H9 (cell line): Measurements from ENCODE around the gene ARHGEF12. TPM values are rescaled to one million over a fixed set of nuclear protein-coding genes. Genes with fewer than 3 reads are reported as not detected.

Source experiments
- DNase-seq: peaks from one replicate; pipeline ENCODE4 v3.0.0-alpha.2; 2017
- H2AFZ ChIP-seq: one replicate; pipeline ENCODE4 v1.6.1; 2013; ENCODE audit warnings: mild to moderate bottlenecking, low read length, control low read depth, moderate library complexity
- H2AK5ac ChIP-seq: 2 replicates; pipeline ENCODE4 v1.6.1; 2013; ENCODE audit warnings: low read length, control low read depth, mixed read lengths; ENCODE audit not compliant: insufficient read length
- H2BK120ac ChIP-seq: one replicate; pipeline ENCODE4 v1.6.1; 2013; ENCODE audit warnings: low read depth, mild to moderate bottlenecking, low read length, control low read depth, inconsistent platforms; ENCODE audit not compliant: poor library complexity, severe bottlenecking
- H2BK12ac ChIP-seq: 2 replicates; pipeline ENCODE4 v1.6.1; 2013; ENCODE audit warnings: low read length, control low read depth, mixed read lengths, low read depth; ENCODE audit not compliant: insufficient read length
- H2BK15ac ChIP-seq: 2 replicates; pipeline ENCODE4 v1.6.1; 2013; ENCODE audit warnings: low read depth, low read length, control low read depth
- H2BK20ac ChIP-seq: one replicate; pipeline ENCODE4 v1.6.1; 2013; ENCODE audit warnings: low read depth, mild to moderate bottlenecking, low read length, control low read depth, inconsistent platforms; ENCODE audit not compliant: poor library complexity, severe bottlenecking
- H2BK5ac ChIP-seq: 2 replicates; pipeline ENCODE4 v1.6.1; 2013; ENCODE audit warnings: low read length, control low read depth, mixed read lengths; ENCODE audit not compliant: insufficient read length
- H3K14ac ChIP-seq: 2 replicates; pipeline ENCODE4 v1.6.1; 2013; ENCODE audit warnings: low read length, control low read depth; ENCODE audit not compliant: insufficient read depth
- H3K18ac ChIP-seq: 2 replicates; pipeline ENCODE4 v1.6.1; 2013; ENCODE audit warnings: low read depth, mild to moderate bottlenecking, mixed read lengths, low read length, control low read depth; ENCODE audit not compliant: insufficient read length
- H3K23ac ChIP-seq: 2 replicates; pipeline ENCODE4 v1.6.1; 2013; ENCODE audit warnings: low read length, control low read depth, mixed read lengths, low read depth; ENCODE audit not compliant: insufficient read length
- H3K23me2 ChIP-seq: 2 replicates; pipeline ENCODE4 v1.6.1; 2013; ENCODE audit warnings: low read depth, mild to moderate bottlenecking, mixed read lengths, low read length, control low read depth; ENCODE audit not compliant: insufficient read length, poor library complexity, severe bottlenecking
- H3K27ac ChIP-seq: 2 replicates; pipeline ENCODE4 v1.5.1; 2013; ENCODE audit warnings: low read length, control low read depth, mixed read lengths, low read depth; ENCODE audit not compliant: insufficient read length
- H3K27me3 ChIP-seq: 2 replicates; pipeline ENCODE4 v1.6.1; 2013; ENCODE audit warnings: low read length, control low read depth, inconsistent platforms; ENCODE audit not compliant: insufficient read depth
- H3K4ac ChIP-seq: 2 replicates; pipeline ENCODE4 v1.6.1; 2013; ENCODE audit warnings: low read depth, mild to moderate bottlenecking, control low read depth, inconsistent platforms, low read length, moderate library complexity
- H3K4me1 ChIP-seq: 2 replicates; pipeline ENCODE4 v1.6.1; 2013; ENCODE audit warnings: low read length, control low read depth, inconsistent platforms; ENCODE audit not compliant: insufficient read depth
- H3K4me2 ChIP-seq: 2 replicates; pipeline ENCODE4 v1.6.1; 2013; ENCODE audit warnings: low read length, control low read depth, mixed read lengths; ENCODE audit not compliant: insufficient read length, insufficient read depth
- H3K56ac ChIP-seq: 2 replicates; pipeline ENCODE4 v1.6.1; 2013; ENCODE audit warnings: low read depth, mild to moderate bottlenecking, mixed read lengths, low read length, control low read depth; ENCODE audit not compliant: insufficient read length
- H3K79me1 ChIP-seq: 2 replicates; pipeline ENCODE4 v1.6.1; 2013; ENCODE audit warnings: low read depth, mild to moderate bottlenecking, moderate library complexity, low read length, control low read depth, inconsistent platforms; ENCODE audit not compliant: insufficient read depth, poor library complexity, severe bottlenecking
- H3K79me2 ChIP-seq: 2 replicates; pipeline ENCODE4 v1.6.1; 2013; ENCODE audit warnings: low read length, control low read depth, inconsistent platforms; ENCODE audit not compliant: insufficient read depth
- H3K9ac ChIP-seq: 2 replicates; pipeline ENCODE4 v1.6.1; 2013; ENCODE audit warnings: low read length, control low read depth, mixed read lengths; ENCODE audit not compliant: insufficient read length; ENCODE audit errors: extremely low read depth
- H3K9me3 ChIP-seq: one replicate; pipeline ENCODE4 v1.6.1; 2013; ENCODE audit warnings: low read depth, low read length, inconsistent platforms; ENCODE audit not compliant: control insufficient read depth
- H3T11ph ChIP-seq: one replicate; pipeline ENCODE4 v1.6.1; 2013; ENCODE audit warnings: mild to moderate bottlenecking, low read length, control low read depth, inconsistent platforms
- H4K20me1 ChIP-seq: one replicate; pipeline ENCODE4 v1.6.1; 2013; ENCODE audit not compliant: control insufficient read depth, insufficient read length, insufficient read depth
- H4K5ac ChIP-seq: 2 replicates; pipeline ENCODE4 v1.6.1; 2013; ENCODE audit warnings: low read depth, mild to moderate bottlenecking, mixed read lengths, low read length, control low read depth; ENCODE audit not compliant: insufficient read length
- H4K8ac ChIP-seq: replicated peaks from 2 replicates; pipeline ENCODE4 v1.6.1; 2013; ENCODE audit warnings: low read length, control low read depth, mixed read lengths, low read depth; ENCODE audit not compliant: insufficient read length
- H4K91ac ChIP-seq: 2 replicates; pipeline ENCODE4 v1.6.1; 2013; ENCODE audit warnings: low read depth, mild to moderate bottlenecking, moderate library complexity, mixed read lengths, low read length, control low read depth; ENCODE audit not compliant: insufficient read length
- H3K27ac Mint-ChIP-seq, 3 experiments: 2 replicates in 2 of 3; 3 replicates in 1 of 3; pipeline ENCODE4 v1.8.0; 2020 to 2021; ENCODE audit warnings: mixed read lengths in 3 of 3, mild to moderate bottlenecking in 1 of 3, moderate library complexity in 1 of 3
- H3K27me3 Mint-ChIP-seq: 2 replicates; pipeline ENCODE4 v1.8.0; 2021; ENCODE audit warnings: low read depth, mild to moderate bottlenecking, moderate library complexity, mixed read lengths
- H3K36me3 Mint-ChIP-seq, 3 experiments: 2 replicates in 2 of 3; 3 replicates in 1 of 3; pipeline ENCODE4 v1.8.0; 2020 to 2021; ENCODE audit warnings: low read depth in 3 of 3, mixed read lengths in 3 of 3; ENCODE audit not compliant: insufficient read depth in 1 of 3
- H3K4me1 Mint-ChIP-seq, 2 experiments: 2 replicates each; pipeline ENCODE4 v1.8.0; 2020; ENCODE audit warnings: mixed read lengths in 2 of 2
- H3K4me3 Mint-ChIP-seq, 2 experiments: 2 replicates in 1 of 2; 3 replicates in 1 of 2; pipeline ENCODE4 v1.8.0; 2020 to 2021; ENCODE audit warnings: mild to moderate bottlenecking in 2 of 2, mixed read lengths in 2 of 2, moderate library complexity in 1 of 2
- H3K9me3 Mint-ChIP-seq, 2 experiments: 2 replicates in 1 of 2; 3 replicates in 1 of 2; pipeline ENCODE4 v1.8.0; 2020; ENCODE audit warnings: mild to moderate bottlenecking in 2 of 2, mixed read lengths in 2 of 2, moderate library complexity in 1 of 2
- WGBS: extraction: QIAGEN DNeasy Blood & Tissue Kit; methylation state at CpG from one replicate; pipeline ENCODE4 v1.1.7; 2013; ENCODE audit warnings: missing lambda C conversion rate, low lambda C conversion rate, mixed read lengths; ENCODE audit not compliant: insufficient read length; ENCODE audit errors: extremely low coverage; 5-methylcytosine and 5-hydroxymethylcytosine counted together
- total RNA-seq: library from RNA; stranded (reverse); gene quantifications from 2 replicates; pipeline ENCODE4 v1.2.1, GENCODE V29; 2021
- TF ChIP-seq, protein P1 (sequence below): fragments of 200-600 bp; sonication (generic); conservative IDR thresholded peaks from 3 replicates; pipeline ENCODE4 v1.8.0; 2021; ENCODE audit warnings: antibody characterized with exemption, mild to moderate bottlenecking

ARHGEF12 gene
- total RNA-seq, 1 experiment from 2014 or later, result 27.0 TPM

DNA sequence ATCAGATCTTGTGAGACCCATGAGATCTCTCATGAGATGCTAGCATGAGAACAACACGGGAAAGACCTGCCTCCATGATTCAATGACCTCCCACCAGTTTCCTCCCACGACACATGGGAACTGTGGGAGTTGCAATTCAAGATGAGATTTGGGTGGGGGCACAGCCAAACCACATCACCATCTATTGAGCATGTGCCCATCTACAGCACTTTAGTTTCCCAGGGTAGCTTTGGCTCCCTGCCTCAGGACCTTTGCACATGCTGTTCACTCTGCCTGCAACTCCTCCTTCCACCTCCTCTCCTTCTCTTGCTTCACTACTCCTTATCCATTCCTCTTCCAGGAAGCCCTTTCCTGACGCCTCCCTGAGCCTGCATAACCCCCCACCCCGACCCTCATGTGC lies 192.5 kb downstream of the ARHGEF12 start:
- H3K4me1 ChIP-seq, result no peaks in the 10 kb centered on the region
- no peak overlapping the region for H3K9ac ChIP-seq
- no peak overlapping the region for H3K4me2 ChIP-seq
- no peak overlapping the region for H2BK20ac ChIP-seq
- H3K4me1 Mint-ChIP-seq, result peaks cover 28 to 39% of the 10 kb centered on the region in 2 experiments
- no peaks in the 10 kb centered on the region for H3K23me2 ChIP-seq
- no peak overlapping the region for H3K18ac ChIP-seq
- no peak overlapping the region for H3T11ph ChIP-seq
- H3K9me3 Mint-ChIP-seq, result peaks cover 5 to 7% of the 10 kb centered on the region in 2 experiments; a peak in 4 of 5 replicates
- no peak for DNase-seq
- H2BK12ac ChIP-seq, result no peak overlapping the region
- H3K4ac ChIP-seq, result no peak overlapping the region
- H3K27ac Mint-ChIP-seq, result peak overlapping the region in 1 of 3 experiments; percentile 55; a peak in 1 of 7 replicates
- no peak overlapping the region for H2BK120ac ChIP-seq
- no peak overlapping the region for H3K14ac ChIP-seq
- peaks cover 0 to 9% (median 3%) of the 10 kb centered on the region in 3 experiments; a peak in 3 of 7 replicates for H3K36me3 Mint-ChIP-seq
- no peaks in the 10 kb centered on the region for H3K9me3 ChIP-seq
- H2BK5ac ChIP-seq, result no peak overlapping the region
- no peak overlapping the region for H3K4me3 Mint-ChIP-seq
- no peak overlapping the region for H3K27ac ChIP-seq
- no peak overlapping the region for H3K56ac ChIP-seq
- H4K91ac ChIP-seq, result no peak overlapping the region
- H4K8ac ChIP-seq, result no peak overlapping the region
- H3K27me3 ChIP-seq, result no peaks in the 10 kb centered on the region
- peaks cover 32% of the 10 kb centered on the region for H3K27me3 Mint-ChIP-seq
- H4K20me1 ChIP-seq, result no peaks in the 10 kb centered on the region
- no peak overlapping the region for H4K5ac ChIP-seq
- H2AK5ac ChIP-seq, result no peak overlapping the region
- no peaks in the 10 kb centered on the region for H3K79me2 ChIP-seq
- H3K23ac ChIP-seq, result no peak overlapping the region
- no peak overlapping the region for H2AFZ ChIP-seq
- TF ChIP-seq, protein P1, sequence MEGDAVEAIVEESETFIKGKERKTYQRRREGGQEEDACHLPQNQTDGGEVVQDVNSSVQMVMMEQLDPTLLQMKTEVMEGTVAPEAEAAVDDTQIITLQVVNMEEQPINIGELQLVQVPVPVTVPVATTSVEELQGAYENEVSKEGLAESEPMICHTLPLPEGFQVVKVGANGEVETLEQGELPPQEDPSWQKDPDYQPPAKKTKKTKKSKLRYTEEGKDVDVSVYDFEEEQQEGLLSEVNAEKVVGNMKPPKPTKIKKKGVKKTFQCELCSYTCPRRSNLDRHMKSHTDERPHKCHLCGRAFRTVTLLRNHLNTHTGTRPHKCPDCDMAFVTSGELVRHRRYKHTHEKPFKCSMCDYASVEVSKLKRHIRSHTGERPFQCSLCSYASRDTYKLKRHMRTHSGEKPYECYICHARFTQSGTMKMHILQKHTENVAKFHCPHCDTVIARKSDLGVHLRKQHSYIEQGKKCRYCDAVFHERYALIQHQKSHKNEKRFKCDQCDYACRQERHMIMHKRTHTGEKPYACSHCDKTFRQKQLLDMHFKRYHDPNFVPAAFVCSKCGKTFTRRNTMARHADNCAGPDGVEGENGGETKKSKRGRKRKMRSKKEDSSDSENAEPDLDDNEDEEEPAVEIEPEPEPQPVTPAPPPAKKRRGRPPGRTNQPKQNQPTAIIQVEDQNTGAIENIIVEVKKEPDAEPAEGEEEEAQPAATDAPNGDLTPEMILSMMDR, result no peak
- no peak overlapping the region for H2BK15ac ChIP-seq
- no CpG with 5 or more reads among the region's 4 CpGs for WGBS
- H3K79me1 ChIP-seq, result no peaks in the 10 kb centered on the region
